HG03159 (cell line): ENCODE measurements around the gene DDX49.
"Not testable (repeated sequence)": the region's sequence is repeated elsewhere in the genome, so short reads cannot be mapped to it uniquely, and the experiment has no call there.

Experiments
- ATAC-seq: cut with Tn5 transposase; IDR thresholded peaks from one replicate; pipeline ENCODE4 v1.9.1; 2021; ENCODE audit warnings: mild to moderate bottlenecking, moderate library complexity; ENCODE audit not compliant: unreplicated experiment

The DDX49 gene

DNA sequence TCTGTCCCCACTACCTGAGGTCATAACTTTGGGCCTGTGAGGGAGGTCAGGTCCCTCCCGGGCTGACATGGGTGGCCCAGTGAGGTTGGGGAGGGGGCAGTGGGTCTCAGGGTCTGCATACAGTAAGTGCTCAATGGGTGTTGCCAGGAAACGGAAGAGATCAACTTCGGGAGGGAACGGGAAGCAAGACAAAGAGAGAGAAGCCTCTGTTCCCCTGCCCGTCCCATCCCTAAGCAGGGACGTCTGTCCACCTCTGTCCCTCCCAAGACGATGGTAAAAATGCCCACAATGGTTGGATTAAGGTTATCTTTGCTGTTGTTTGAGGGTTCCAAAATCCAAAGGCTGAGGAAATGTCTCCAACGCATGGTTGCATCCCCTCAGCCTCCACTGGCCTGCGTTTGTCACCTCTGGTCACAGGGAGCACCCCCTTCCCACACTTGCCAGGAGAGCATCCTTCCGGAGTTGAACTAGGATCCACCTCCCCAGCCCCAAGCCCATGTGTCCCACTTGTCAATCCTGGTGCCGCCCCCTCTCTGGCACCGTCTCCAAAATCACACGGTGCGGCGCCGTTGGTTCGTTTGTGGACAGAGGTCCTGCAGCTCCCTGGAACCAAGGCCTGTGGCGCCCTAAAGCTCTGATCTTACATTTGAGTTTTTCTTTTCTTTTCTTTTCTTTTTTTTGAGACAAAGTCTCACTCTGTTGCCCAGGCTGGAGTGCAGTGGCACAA is 22.3 kb downstream of the DDX49 start:
- no peak for ATAC-seq

DNA sequence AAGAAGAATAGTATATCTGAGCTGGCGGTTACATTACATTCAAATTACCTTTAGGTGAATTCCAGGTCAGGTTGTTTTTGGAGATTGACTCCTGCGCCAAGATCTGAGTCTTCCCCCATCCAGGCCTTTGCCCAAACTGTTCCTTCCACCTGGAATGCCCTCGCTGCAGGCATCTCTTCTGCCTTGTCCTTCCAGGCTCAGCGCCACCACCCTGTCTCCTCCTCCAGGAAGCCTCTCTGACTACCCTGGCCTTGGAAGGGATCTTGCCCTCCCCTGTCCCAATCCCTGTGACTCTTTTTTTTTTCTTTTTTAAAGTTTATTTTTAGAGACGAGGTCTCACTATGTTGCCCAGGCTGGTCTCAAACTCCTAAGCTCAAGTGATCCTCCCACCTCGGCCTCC is 23.2 kb downstream of the DDX49 start:
- no peak for ATAC-seq

DNA sequence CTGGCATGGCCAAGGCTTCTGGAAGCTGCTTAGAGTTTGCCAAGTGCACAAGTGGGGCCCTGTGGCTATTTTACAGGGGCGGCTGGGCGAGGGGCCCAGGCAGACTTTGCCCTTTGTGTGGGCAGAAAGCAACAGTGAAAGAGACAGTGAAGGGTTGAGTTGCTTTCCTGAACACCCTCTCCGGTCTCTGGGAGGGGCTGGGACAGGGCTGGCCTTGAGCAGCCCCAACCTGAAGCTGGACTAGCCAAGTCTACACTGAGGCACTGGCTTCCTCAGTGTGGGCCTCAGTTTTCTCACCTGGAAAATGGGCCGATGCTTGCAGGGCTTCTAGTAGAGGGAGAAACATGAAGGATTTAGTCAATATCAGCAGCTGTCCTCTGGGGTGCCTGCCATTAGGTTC is 23.9 kb downstream of the DDX49 start:
- no peak for ATAC-seq

DNA sequence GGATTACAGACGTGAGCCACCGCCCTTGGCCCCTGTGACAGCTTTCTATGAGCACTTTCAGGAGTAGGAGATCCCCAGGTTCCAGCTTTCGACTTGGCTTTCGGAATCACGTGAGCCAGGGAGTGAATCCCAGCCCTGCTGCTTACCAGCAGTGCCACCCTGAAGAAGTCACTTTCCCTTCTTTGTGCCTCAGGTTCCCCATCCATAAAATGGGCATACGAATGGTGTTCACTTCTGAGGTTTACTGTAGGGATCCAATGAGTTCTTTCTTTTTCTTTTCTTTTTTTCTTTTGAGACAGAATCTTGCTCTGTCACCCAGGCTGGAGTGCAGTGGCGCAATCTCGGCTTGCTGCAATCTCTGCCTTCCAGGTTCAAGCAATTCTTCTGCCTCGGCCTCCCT is 25.8 kb downstream of the DDX49 start:
- no peak for ATAC-seq

DNA sequence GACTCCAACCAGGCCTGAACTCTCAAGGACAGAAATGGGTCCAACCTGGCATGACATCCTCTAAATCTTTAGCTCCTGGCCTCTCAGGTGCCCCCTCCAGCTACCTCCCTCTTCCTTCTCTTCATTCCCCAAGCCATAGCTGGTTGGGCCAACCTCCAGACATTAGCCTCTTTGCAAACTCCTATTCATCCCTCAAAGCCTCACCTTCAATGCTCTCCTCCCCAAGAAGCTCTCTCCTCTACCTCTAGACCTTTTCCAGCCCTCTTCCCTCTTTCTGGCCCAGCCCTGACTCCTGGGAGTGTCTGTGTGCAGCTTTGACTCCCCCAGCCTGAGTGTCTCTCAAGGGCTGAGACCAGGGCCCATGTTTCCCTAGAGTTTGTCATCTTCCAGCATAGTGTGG is 26.8 kb downstream of the DDX49 start:
- ATAC-seq: no peak

DNA sequence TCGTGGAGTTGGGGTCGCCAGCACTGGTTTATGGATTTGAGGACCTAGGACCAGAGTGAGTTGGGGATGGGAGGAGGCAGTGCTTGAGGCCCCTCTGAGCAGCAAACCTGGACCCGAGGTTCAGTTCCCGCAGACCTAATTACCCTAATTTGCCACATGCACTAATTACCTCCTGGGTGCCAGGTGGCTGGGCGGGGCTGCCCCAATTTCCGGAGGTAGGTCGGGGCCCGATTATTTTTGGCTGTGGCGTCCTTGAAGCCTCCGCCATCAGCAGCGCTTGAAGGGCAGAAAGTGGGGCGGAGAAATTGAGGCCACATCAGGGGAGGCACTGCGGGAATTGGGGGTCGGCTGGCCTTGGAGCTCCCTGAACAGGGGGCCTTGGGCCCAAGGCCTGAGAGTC is 27.4 kb downstream of the DDX49 start:
- no peak for ATAC-seq

DNA sequence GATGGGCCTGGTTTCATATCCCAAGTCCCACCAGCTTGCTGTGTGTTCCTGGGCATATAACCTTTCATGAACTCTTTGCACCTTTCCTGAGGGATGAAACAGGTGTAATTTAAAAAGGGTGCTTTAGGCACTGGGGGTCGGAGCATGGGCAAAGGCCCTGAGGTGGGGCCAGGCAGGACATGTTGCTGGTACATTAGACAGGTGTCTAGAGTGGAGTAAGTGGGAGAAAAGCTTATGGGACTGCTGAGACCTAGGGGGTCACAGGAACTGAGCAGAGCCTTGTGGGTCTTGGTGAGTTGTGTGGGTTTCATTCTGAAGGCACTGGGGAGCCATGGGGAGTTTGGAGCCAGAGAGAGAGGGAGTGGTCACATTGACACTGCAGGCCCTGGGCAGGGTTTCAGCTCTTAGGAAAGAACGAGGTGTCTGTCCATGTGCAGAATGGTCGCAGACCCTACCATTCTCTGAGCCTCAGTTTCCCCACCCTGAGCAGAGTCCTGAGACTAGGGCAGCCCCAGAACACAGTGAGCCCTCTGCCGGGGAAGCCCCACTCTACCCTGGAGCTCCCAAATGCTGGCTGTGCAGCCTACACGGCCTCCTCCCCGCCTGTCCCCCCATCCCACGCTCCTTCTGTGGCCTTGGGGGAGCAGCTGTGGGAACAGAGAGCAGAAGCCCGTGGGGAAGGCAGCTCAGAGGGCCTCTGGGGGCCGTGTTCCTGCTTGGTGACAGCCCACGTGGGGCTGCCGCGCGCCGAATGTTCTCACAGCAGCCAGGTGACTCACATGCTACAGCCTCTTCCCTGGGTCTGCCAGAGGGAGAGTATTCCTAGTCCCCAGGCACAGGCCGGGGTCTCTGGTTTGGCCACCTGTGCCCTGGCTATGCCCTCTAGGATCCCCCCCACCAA is 28.8 kb downstream of the DDX49 start:
- ATAC-seq: no peak

DNA sequence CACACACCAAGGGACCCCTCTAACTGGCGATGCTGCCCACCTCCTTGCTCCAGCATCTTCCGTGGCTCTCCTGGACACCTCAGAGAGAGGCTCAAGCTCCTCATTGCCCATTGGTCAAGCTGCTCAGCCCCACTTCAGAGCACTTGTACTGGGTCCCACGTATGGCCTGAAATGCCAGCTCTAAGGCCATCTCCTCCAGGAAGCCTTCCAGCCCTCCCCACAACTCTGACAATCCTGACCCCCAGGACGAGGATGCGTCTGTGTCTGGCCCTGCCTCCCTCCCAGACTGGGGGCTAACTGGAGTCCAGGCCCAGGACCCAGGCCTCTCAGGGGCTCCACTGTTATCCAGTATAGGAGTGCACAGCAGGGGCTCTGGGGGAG is 29.5 kb downstream of the DDX49 start:
- ATAC-seq: no peak

DNA sequence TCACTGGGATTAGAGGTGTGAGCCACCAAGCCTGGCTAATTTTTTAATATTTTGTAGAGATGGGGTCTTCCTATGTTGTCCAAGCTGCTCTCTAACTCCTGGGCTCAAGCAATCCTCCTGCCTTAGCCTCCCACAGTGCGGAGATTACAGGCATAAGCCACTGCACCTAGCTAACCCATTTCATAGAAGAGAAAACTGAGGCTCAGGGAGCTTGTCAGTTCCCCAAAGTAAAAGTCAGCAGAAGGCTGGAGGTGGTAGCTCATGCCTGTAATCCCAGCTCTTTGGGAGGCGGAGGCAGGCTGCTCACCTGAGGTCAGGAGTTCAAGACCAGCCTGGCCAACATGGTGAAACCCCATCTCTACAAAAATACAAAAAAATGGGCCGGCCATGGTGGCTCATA is 30.3 kb downstream of the DDX49 start:
- no peak for ATAC-seq

DNA sequence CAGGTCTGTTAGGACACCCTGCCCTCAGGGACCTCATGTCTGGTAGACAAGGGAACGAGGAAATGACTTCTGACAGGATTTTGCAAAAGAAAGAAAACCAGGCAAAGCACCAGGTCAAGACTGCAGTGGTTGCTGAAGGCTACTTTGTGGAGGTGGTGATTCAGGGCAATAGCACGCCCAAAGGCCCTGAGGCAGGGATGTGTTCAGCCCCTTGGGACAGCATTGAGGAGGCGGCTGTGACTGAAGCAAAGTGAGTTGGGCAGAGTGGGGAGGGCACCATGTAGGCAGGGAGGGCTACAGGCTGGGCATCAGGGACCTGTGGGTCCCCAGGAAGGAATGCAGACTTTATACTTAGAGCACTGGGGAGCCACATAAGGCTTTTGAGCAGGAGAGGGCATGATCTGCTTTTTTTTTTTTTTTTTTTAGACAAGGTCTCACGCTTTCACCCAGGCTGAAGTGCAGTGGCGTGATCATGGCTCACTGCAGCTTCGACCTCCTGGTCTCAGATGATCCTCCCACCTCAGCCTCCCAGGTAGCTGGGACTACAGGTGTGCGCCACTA is 32.3 kb downstream of the DDX49 start:
- ATAC-seq: no peak

DNA sequence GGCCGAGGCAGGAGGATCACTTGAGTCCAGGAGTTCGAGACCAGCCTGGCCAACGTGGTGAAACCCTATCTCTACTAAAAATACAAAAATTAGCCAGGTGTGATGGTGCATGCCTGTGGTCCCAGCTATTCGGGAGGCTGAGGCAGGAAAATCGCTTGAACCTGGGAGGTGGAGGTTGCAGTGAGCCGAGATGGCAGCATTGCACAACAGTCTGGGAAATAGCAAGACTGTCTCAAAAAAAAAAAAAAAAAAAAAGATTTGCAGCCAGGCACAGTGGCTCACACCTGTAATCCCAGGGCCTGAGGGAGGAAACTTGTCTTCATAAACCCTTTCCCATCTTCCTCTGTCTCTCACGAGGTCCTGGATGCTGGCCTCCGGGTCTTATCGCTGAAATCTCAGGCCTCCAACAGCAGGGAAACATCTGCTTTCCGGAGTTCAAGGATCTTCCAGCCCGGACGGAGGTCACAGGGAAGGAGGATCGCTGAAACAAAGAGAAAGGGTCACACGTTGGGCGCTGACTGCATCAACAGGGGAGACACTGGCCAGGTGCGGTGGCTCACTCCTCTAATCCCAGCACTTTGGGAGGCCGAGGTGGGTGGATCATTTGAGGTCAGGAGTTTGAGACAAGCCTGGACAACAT is 33.0 kb downstream of the DDX49 start:
- ATAC-seq: not testable (repeated sequence)

DNA sequence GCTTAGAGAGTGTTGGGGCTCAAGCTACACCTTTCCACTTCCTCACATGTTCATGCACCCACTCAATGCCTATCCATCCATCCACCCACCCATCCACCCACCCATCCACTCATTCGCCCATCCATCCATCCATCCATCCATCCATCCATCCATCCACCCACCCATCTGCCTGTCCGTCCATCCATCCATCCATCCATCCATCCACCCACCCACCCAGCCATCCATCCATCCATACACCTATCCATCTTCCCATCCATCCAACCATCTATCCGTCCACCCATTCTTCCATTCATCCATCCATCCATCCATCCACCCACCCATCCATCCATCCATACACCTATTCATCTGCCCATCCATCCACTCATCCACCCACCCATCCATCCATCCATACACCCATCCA is 34.6 kb downstream of the DDX49 start:
- ATAC-seq: no peak

DNA sequence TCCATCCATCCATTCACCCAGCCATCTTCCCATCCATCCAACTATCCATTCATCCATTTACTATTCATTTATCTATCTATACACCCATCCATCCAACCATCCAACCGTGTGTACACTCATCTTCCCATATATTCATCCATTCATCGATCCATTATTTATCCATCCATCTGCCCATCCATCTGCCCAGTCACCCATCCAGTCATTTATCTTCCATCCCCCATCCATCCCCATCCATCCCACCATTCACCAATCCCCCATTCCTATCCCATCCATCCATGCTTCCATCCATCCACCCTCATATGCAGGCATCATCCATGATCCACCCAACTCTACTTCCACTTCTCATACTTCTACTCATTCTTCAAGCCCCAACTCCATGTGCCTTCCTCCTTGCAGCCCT is 35.5 kb downstream of the DDX49 start:
- no peak for ATAC-seq

DNA sequence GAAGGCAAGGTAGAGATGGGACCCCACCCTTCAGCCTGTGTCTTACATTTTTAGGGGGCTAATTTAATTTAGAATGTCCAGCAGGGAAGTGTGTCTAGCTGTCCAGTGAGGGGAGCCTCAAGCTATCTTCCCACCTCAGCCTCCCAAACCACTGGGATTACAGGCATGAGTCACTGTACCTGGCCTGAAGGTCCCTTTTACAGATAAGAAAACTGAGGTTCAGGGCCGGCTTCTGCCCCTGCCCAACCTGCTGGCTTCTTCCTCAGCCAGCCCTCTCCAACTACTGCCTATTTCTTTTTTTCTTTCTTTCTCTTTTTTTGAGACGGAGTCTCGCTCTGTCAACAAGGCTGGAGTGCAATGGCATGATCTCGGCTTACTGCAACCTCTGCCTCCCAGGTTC is 40.9 kb downstream of the DDX49 start:
- ATAC-seq: no peak

DNA sequence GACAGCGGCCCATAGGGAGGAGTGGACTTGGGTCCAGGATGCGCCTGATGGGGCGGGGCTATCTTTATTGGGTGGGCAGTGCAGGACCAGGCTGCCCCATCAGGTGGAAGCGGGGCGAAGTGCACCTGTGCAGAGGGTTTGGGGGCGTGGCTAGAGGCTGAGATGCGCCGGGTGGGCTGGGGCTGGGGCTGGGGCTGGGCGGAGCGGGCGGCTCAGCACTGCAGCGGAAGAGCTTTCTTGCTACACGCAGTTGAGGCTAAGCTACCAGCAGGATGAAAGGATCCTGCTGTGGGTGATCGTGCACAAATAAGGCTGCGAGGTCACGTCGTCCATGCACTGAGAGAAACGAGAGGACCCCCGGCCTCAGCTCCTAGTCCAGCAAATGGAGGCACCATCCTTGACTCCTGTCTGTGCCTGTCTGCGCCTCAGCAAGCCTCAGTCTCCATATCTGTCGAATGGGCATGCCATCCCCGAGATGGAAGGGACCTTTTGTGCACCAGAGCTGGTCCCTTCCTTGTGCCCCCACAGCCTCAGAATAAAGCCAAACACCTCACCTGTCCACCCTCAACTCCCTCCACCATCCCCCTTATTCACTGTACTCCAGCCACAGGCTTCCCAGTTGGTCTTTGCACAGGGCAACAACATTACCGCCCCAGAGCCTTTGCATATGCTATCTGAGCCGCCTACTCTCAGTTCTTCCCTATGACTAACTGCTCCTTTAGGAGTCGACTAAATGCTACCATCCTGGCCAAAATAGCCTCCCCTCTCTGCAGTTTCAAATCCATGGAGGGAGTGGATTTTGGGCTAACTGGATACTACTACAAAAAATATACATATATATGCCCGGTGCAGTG is 42.5 kb downstream of the DDX49 start:
- no peak for ATAC-seq

DNA sequence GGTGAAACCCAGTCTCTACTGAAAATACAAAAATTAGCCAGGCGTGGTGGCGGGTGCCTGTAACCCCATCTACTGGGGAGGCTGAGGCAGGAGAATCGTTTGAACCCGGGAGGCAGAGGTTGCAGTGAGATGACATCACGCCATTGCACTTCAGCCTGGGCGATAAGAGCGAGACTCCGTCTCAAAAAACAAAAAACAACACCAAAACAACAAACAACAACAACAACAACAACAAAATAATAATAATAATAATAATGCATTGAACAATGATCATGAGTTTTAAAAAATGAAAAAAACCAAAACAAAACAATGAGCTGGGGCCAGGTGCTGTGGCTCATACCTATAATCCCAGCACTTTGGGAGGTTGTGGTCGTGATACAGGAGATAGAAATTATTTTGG is 44.6 kb downstream of the DDX49 start:
- no peak for ATAC-seq

DNA sequence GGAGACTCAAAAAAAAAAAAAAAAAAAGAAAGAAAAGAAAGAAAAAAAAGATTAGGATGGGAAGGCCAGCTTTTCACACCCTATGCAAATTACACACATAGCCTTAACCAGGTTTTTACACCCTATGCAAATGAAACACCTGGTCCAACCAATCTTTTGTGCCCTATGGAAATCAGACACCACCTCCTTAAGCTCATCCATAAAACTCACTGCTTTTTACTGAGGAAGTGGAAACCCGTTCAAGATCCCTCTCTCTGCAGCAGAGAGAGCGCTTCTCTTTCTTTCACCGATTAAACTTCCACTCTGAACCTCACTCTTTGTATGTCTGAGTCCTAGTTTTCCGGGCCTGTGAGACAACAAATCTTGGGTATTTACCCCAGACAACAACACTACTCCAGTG is 46.8 kb downstream of the DDX49 start:
- ATAC-seq: no peak

DNA sequence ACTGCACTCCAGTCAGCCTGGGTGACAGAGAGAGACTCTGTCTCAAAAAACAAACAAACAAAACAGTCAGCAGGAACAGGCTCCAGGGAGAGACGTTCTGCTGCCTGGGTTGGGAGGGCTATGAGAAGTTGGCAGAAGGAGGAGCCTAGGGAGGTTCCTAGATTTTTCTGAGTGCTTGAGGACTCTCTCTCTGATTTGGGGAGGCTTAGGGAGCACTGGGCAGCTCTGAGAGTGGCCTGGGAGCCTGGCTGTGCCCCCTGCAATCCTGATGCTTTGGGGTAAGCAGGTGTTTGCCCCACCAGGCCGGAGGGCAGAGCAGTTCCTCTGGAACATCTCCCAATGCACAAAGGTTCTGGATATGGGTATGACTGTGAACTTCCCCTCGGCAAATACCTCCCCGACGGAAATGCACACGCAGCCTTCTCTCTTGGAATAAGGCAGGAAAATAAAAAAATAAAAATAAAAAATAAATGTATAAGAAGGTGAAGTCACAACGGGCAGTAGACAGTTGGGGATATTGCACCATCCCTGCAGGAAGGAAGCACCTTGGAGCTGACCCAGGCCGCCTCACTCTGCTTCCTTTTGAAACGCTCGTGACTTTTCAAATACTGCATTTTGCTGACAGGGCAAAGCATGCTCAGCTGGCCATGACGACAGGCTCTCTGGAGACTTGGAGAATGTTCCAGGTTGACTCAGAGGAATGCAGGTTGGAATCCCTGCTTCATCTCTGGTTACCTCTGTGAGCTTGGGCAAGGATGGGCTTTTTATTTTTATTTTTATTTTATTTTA is 48.0 kb downstream of the DDX49 start:
- ATAC-seq: no peak

DNA sequence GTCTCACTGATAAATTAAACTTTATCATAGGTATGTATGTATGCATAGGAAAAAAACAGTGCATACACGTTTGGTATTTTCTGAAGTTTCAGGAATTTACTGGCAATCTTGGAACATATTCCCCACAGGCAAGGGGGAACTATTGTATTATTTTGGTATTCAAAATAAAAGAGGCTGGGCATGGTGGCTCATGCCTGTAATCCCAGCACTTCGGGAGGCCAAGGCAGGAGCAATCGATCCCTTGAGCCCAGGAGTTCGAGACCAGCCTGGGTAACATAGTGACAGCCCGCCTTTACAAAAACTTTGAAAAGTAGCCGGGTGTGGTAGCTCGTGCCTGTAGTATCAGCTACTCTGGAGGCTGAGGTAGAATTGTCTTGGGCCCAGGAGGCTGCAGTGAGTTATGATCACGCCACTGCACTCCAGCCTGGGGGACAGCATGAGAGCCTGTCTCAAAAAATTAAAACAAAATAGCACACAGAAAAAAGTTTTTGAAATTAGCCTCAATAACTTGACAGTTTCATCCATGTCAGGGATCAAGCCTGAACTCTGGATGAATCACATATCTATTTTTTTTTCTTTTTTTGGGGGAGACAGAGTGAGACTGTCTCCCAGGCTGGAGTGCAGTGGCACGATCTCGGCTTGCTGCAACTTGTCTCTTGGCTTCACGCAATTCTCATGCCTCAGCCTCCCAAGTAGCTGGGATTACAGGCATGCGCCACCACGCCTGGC is 50.6 kb downstream of the DDX49 start:
- no peak for ATAC-seq
